ENCODE data around the gene GNAI3. TPM values are rescaled to one million over a fixed set of nuclear protein-coding genes. Genes with fewer than 3 reads are reported as not detected.

GNAI3 gene
- total RNA-seq, 1 donor = 17.6 TPM

DNA sequence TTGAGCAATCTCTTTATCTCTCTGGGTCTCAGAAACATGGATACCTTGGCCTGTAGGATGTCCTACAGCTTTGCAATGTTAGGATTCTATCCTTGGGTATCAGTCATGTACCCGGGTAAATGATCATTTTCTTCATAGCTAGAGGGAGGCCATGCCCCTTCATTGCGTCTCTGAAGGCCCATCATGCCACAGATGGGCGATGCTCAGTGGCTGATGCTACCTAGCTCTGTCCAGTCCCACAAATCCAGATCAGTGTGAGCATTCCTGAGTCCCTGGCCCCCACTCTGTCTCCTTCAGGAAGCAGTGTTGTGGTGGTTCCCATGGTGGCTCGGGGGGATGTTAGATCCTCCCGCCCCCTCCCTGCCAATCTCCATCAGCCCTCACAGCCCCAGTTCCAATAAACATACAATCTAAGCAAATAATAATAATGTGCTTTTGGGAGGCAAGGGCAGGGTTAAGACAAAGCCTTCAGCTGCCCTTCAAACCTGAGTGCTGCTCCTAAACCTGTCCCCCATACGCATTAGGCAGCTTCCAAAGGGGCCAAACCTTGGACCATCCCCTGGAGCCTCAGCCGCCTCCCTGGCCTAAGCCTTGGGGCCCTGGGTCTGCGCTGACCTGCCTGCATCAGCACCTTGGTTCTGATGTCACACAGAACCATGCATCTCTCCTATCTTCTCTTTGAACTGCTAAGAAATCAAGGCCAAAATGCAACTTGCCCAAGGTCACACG is 9.4 kb upstream of the GNAI3 start:
- no peak for TF ChIP-seq CTCF (IDR thresholded peaks at IDR 0.05; ENCODE audit: insufficient read depth, low read length)
- DNase-seq (ENCODE audit: low read depth) = no peak
- no peak overlapping the region for H3K4me3 ChIP-seq (ENCODE audit: low read depth, low read length)

- no peak for TF ChIP-seq CTCF (IDR thresholded peaks at IDR 0.05; ENCODE audit: insufficient read depth, low read length)
- H3K4me3 ChIP-seq (ENCODE audit: low read depth, low read length) = no peak within 1 kb of the TSS
- DNase-seq (ENCODE audit: low read depth) = no peak
Measured at GRCh38 chr1:109539676-109540075, 8.7 kb upstream of the GNAI3 start, which contains the start of gene GPR61. TSS of gene GPR61 (plus strand) at chr1:109539872. CDS start at chr1:109543023, 3,151 bp downstream.

DNA sequence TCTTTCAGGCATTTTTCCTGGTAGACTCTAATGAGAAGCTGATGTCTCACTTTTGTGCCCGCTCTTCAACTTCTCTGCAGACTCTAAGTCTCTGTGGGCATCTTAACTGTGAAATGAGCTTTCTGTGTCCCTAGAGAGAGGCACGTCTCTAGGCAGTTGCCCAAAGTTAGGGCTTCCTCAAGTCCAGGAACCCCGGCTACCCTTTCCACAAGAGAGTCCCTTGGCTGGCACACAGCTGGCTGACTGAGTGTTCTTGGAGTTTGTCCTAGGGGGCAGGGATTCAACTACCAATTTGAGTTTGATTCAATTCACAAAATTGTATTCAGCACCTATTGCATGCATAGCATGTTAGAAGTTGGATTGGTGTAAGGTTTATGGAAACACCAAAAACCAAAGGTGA is 7.3 kb upstream of the GNAI3 start:
- no peak overlapping the region for H3K4me3 ChIP-seq (ENCODE audit: low read depth, low read length)
- TF ChIP-seq CTCF (IDR thresholded peaks at IDR 0.05; ENCODE audit: insufficient read depth, low read length) = no peak
- no peak for DNase-seq (ENCODE audit: low read depth)

DNA sequence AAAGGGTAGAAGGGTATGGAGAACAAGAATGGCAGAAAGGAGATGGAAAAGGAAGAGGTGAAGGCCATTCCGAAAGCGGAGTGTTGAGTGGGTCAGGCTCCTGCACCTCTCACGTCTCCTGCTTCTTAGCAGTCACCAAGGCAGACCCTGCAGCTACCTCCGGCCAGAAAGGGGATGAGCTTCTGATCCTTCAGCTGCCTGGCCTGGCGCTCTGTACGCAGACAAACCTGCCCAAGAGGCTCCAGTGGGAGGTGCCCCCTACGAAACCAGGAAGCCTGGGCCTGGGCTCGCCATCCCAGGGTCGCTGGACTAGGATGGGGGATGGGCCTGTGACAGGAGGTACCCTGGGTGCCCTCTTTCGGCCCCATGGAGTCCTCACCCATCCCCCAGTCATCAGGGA is 5.8 kb upstream of the GNAI3 start:
- no peak overlapping the region for H3K4me3 ChIP-seq (ENCODE audit: low read depth, low read length)
- no peak for TF ChIP-seq CTCF (IDR thresholded peaks at IDR 0.05; ENCODE audit: insufficient read depth, low read length)
- DNase-seq (ENCODE audit: low read depth) = no peak

GRCh38 chr1:109543283-109543987 is 5.0 kb upstream of the GNAI3 start:
- no peak for DNase-seq (ENCODE audit: low read depth)
- H3K4me3 ChIP-seq (ENCODE audit: low read depth, low read length) = no peak overlapping the region
- no peak for TF ChIP-seq CTCF (IDR thresholded peaks at IDR 0.05; ENCODE audit: insufficient read depth, low read length)

DNA sequence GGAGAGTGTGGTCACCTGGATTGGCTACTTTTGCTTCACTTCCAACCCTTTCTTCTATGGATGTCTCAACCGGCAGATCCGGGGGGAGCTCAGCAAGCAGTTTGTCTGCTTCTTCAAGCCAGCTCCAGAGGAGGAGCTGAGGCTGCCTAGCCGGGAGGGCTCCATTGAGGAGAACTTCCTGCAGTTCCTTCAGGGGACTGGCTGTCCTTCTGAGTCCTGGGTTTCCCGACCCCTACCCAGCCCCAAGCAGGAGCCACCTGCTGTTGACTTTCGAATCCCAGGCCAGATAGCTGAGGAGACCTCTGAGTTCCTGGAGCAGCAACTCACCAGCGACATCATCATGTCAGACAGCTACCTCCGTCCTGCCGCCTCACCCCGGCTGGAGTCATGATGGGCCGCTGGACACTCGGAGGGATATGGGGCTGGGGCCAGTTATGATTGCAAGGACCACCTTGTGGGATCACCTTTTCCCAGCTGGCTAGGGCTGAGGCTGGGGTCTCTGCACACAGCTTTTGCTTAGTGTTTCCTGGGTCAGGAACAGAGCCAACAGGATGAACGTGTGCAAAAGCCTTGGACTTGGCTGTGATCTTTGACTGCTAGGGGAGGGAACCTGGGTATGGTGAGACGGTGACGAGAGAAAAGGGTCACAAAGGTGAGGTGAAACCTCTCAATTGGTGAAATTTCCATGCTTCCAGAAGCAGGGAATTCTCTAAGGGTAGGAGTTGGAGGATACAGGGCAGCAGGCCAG is 4.3 kb upstream of the GNAI3 start:
- no peak for DNase-seq (ENCODE audit: low read depth)

More for the DNA sequence above, 4.3 kb upstream of the GNAI3 start:
- no peak overlapping the region for H3K4me3 ChIP-seq (ENCODE audit: low read depth, low read length)
- no peak for TF ChIP-seq CTCF (IDR thresholded peaks at IDR 0.05; ENCODE audit: insufficient read depth, low read length)
